ENCODE data around the gene TANC1.

TANC1 gene

GRCh38 chr2:159234868-159235267 is 266.4 kb downstream of the TANC1 start:
- FAIRE-seq (no peak), DNase-seq (ENCODE audit: insufficient read length, low spot score) (no peak)
- TF ChIP-seq CTCF (IDR thresholded peaks at IDR 0.05; ENCODE audit: insufficient read depth, missing control alignments) = no peak

- DNase-seq (ENCODE audit: insufficient read length, low spot score) (no peak), FAIRE-seq (no peak)
- TF ChIP-seq CTCF (IDR thresholded peaks at IDR 0.05; ENCODE audit: insufficient read depth, missing control alignments) = no peak
Observed at GRCh38 chr2:159243529-159243928, 275.1 kb downstream of the TANC1 start.

- TF ChIP-seq CTCF (IDR thresholded peaks at IDR 0.05; ENCODE audit: insufficient read depth, missing control alignments) = no peak
- DNase-seq (ENCODE audit: insufficient read length, low spot score) = no peak
- FAIRE-seq = no peak
Observed at GRCh38 chr2:159246325-159246988, 278.0 kb downstream of the TANC1 start.

GRCh38 chr2:159249990-159250715 is 281.7 kb downstream of the TANC1 start:
- no peak for DNase-seq (ENCODE audit: insufficient read length, low spot score)
- TF ChIP-seq CTCF (IDR thresholded peaks at IDR 0.05; ENCODE audit: insufficient read depth, missing control alignments) = no peak
- no peak for FAIRE-seq

GRCh38 chr2:159251296-159252173 is 283.1 kb downstream of the TANC1 start:
- FAIRE-seq = no peak
- TF ChIP-seq CTCF (IDR thresholded peaks at IDR 0.05; ENCODE audit: insufficient read depth, missing control alignments) = no peak
- DNase-seq (ENCODE audit: insufficient read length, low spot score) = no peak

- TF ChIP-seq CTCF (IDR thresholded peaks at IDR 0.05; ENCODE audit: insufficient read depth, missing control alignments) = no peak
- FAIRE-seq (no peak), DNase-seq (ENCODE audit: insufficient read length, low spot score) (no peak)
Observed at GRCh38 chr2:159252905-159253304, 284.5 kb downstream of the TANC1 start.
